Measurements from ENCODE around the gene LRBA. TPM values are rescaled to one million over a fixed set of nuclear protein-coding genes. Genes with fewer than 3 reads are reported as not detected.

Gene LRBA
- total RNA-seq, 1 donor, result 38.4 TPM

DNA sequence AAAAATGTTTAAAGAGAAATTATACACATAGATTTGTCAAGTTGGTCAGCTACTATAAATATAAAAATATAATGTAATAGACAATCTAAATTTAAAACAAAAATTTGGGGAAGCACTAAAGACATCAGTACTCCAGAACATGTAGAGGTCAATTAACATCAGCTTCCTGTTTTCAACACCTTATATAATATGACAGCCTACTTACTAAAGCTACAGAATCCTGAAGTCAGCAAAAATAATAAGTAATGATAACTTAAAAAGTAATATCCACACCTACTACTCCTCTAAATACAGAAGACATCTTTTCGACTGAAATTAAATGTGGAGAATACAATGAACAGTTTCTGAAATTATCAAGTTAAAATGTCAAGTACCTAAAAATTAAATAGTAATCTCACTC, 118.6 kb downstream of the LRBA start:
- no peak overlapping the region for H3K4me3 ChIP-seq (ENCODE audit: low read depth, low read length)
- TF ChIP-seq, protein P1, sequence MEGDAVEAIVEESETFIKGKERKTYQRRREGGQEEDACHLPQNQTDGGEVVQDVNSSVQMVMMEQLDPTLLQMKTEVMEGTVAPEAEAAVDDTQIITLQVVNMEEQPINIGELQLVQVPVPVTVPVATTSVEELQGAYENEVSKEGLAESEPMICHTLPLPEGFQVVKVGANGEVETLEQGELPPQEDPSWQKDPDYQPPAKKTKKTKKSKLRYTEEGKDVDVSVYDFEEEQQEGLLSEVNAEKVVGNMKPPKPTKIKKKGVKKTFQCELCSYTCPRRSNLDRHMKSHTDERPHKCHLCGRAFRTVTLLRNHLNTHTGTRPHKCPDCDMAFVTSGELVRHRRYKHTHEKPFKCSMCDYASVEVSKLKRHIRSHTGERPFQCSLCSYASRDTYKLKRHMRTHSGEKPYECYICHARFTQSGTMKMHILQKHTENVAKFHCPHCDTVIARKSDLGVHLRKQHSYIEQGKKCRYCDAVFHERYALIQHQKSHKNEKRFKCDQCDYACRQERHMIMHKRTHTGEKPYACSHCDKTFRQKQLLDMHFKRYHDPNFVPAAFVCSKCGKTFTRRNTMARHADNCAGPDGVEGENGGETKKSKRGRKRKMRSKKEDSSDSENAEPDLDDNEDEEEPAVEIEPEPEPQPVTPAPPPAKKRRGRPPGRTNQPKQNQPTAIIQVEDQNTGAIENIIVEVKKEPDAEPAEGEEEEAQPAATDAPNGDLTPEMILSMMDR (IDR thresholded peaks at IDR 0.05; ENCODE audit: insufficient read depth, low read depth, low read length), result no peak
- DNase-seq (ENCODE audit: low read depth), result no peak

DNA sequence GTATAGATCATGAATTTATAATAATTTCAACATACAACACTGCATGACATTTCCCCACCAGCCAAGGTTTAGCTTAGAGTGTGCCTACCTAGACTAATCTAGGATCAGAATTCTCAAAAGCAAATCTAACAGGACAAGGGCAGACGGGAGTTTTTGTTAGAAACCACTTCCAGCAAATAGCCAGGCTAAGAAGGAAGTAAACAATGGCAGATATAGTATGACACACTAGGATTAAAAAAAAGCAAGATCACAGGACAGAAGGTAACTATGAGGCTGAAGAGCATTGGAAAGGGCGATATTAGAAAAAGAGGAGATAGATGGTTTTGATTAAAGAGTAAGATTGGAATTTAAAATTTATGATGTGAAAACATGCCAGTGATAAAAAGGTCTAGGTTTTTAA, 124.8 kb downstream of the LRBA start:
- TF ChIP-seq, protein P1 (IDR thresholded peaks at IDR 0.05; ENCODE audit: insufficient read depth, low read depth, low read length), result no peak
- no peak overlapping the region for H3K4me3 ChIP-seq (ENCODE audit: low read depth, low read length)
- DNase-seq (ENCODE audit: low read depth), result no peak

DNA sequence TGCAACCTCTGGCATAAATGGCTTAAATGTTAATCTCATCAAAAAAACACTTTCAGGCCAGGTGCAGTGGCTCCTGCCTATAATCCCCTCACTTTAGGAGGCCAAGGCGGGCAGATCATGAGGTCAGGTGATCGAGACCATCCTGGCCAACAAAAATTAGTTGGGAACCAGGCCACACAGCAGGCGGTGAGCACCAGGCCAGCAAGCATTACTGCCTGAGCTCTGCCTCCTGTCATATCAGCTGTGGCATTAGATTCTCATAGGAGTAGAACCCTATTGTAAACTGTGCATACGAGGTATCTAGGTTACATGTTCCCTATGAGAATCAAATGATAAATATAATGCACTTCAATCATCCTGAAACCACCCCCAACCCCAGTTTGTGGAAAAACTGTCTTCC, 125.8 kb downstream of the LRBA start:
- H3K4me3 ChIP-seq (ENCODE audit: low read depth, low read length), result no peak overlapping the region
- TF ChIP-seq, protein P1 (IDR thresholded peaks at IDR 0.05; ENCODE audit: insufficient read depth, low read depth, low read length), result no peak
- no peak for DNase-seq (ENCODE audit: low read depth)

DNA sequence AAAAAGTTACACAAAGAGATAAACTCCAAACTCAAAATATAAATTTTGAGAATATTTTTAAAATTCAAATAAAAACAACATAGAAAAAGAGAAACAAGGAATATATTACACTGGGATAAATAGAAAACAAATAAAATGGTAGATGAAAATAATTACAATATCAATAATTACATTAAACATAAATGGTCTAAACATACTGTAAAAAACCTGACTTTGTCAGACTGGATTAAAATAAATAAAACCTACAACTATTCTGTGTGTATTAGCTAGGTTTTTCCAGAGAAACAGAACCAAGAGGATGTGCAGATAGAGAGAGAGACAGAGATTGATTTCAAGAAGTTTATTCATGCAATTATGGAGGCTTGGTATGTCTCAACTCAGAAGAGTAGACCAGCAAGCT, 126.5 kb downstream of the LRBA start:
- TF ChIP-seq, protein P1 (IDR thresholded peaks at IDR 0.05; ENCODE audit: insufficient read depth, low read depth, low read length), result no peak
- H3K4me3 ChIP-seq (ENCODE audit: low read depth, low read length), result no peak overlapping the region
- DNase-seq (ENCODE audit: low read depth), result no peak

DNA sequence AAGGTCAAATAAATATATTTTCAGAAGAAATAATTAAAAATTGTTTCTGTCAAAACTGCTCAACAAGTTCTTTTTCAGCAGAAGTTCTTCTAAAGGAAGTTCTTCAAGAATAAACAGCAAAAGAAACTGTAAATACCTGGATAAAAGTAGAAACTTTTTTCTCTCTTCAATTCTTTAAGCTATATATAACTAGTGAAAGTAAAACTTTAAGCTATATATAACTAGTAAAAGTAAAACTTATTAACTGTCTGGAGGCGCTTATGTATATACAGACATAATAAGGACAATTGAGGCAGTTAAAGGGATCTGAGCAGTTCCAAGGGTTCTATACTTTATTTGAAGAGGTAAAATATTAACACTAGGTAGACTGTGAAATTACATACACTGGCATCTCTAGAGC, 126.9 kb downstream of the LRBA start:
- DNase-seq (ENCODE audit: low read depth), result no peak
- TF ChIP-seq, protein P1 (IDR thresholded peaks at IDR 0.05; ENCODE audit: insufficient read depth, low read depth, low read length), result no peak
- H3K4me3 ChIP-seq (ENCODE audit: low read depth, low read length), result no peak overlapping the region

DNA sequence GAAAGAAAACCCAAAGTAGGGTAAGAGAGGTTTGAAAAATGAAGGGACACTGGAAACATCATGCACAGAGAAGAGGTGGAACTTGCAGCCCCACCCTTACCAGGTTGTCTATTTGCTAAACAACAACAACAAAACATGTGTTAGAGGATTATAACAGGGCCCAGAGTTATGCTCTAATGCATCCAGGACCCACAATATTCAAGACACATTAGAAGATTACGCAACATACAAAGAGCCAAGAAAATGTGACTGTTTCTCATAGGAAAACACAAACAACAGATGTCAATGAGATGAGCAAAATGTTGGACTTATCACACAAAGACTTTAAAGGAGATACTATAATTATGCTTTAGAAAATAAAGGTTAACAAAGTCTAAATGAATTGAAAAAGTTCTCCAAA, 128.5 kb downstream of the LRBA start:
- DNase-seq (ENCODE audit: low read depth), result peak; percentile 68
- TF ChIP-seq, protein P1 (IDR thresholded peaks at IDR 0.05; ENCODE audit: insufficient read depth, low read depth, low read length), result no peak
- H3K4me3 ChIP-seq (ENCODE audit: low read depth, low read length), result no peak overlapping the region

DNA sequence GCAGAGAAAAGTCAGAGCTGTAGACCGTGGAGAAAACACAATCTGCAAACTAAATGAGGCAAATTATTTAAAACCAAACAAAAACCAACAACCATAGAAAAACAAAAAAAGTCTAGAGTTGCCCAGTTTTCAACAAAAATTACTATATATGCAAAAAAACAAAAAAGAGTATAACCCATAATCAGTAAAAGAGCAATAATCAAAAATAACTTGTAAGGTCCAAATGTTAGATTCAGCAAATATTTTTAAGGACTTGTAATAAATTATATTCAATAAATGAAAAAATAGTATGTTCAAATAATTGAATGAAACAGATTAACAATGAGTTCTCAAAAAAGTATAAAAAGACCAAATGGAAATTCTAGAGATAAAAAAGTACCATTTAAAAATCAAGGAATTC, 130.5 kb downstream of the LRBA start:
- H3K4me3 ChIP-seq (ENCODE audit: low read depth, low read length), result peak overlapping the region; percentile 29
- TF ChIP-seq, protein P1 (IDR thresholded peaks at IDR 0.05; ENCODE audit: insufficient read depth, low read depth, low read length), result no peak
- no peak for DNase-seq (ENCODE audit: low read depth)

All from fibroblast of villous mesenchyme (primary cell).